Cardiac muscle cell (in vitro differentiated cells and primary cell): ENCODE results near the gene CDH23. TPM values are rescaled to one million over a fixed set of nuclear protein-coding genes. Genes with fewer than 3 reads are reported as not detected.

Source experiments
- DNase-seq, 2 donors: peaks; one replicate each; pipeline versions ENCODE4 v3.0.0 to v3.0.0-alpha.2; 2010 to 2017; ENCODE audit warnings: low read depth in 1 of 2, low spot score in 1 of 2
- H3K27ac ChIP-seq: fragments of 200-600 bp; sonication (generic); 2 replicates; pipeline ENCODE4 v1.5.1; 2016
- H3K27me3 ChIP-seq: fragments of 200-600 bp; sonication (generic); 2 replicates; pipeline ENCODE4 v1.6.0; 2016; ENCODE audit warnings: control low read depth
- H3K36me3 ChIP-seq: fragments of 200-600 bp; sonication (generic); 2 replicates; pipeline ENCODE4 v1.5.1; 2016; ENCODE audit warnings: control low read depth
- H3K4me1 ChIP-seq: fragments of 200-600 bp; sonication (generic); 2 replicates; pipeline ENCODE4 v1.8.1; 2017; ENCODE audit warnings: low read depth, mild to moderate bottlenecking, mixed run types
- H3K4me3 ChIP-seq: fragments of 200-600 bp; sonication (generic); 2 replicates; pipeline ENCODE4 v1.5.1; 2016; ENCODE audit warnings: mild to moderate bottlenecking
- H3K9me3 ChIP-seq: fragments of 200-600 bp; sonication (generic); 2 replicates; pipeline ENCODE4 v1.5.1; 2017; ENCODE audit warnings: low read depth, mild to moderate bottlenecking, control low read depth
- CTCF ChIP-seq: IDR thresholded peaks from 2 replicates; pipeline ENCODE4 v1.5.1; 2012; ENCODE audit warnings: low read depth, mild to moderate bottlenecking, low read length
- polyA plus RNA-seq: library from polyadenylated mRNA; unstranded; fragments of >200 nt; fragmentation: Nextera tagmentation; extraction: Ambion mirVana; gene quantifications from 2 replicates; pipeline ENCODE4 v1.2.1, GENCODE V29; 2016
- total RNA-seq: library from RNA; depleted of rRNA; stranded (reverse); fragments of >200 nt; gene quantifications from 2 replicates; pipeline ENCODE4 v1.2.3, GENCODE V29; 2016

The CDH23 gene
- total and polyA plus RNA-seq, 2 experiments from 2014 or later: 0.05 to 0.51 TPM

GRCh38 chr10:71454347-71454746 is 57.6 kb downstream of the CDH23 start:
- DNase-seq: no peak
- TF ChIP-seq CTCF: no peak
- H3K4me1 ChIP-seq: peaks cover 4% of the 10 kb centered on the region
- H3K27ac ChIP-seq: no peak overlapping the region
- no peak overlapping the region for H3K4me3 ChIP-seq
- no peaks in the 10 kb centered on the region for H3K27me3 ChIP-seq
- no peaks in the 10 kb centered on the region for H3K9me3 ChIP-seq
- no peaks in the 10 kb centered on the region for H3K36me3 ChIP-seq

- no peak overlapping the region for H3K27ac ChIP-seq
- no peaks in the 10 kb centered on the region for H3K27me3 ChIP-seq
- no peaks in the 10 kb centered on the region for H3K9me3 ChIP-seq
- H3K4me1 ChIP-seq: no peaks in the 10 kb centered on the region
- no peak for TF ChIP-seq CTCF
- H3K36me3 ChIP-seq: no peaks in the 10 kb centered on the region
- DNase-seq: no peak
- H3K4me3 ChIP-seq: no peak overlapping the region
Observed at GRCh38 chr10:71455035-71455434, 58.3 kb downstream of the CDH23 start.

- no peaks in the 10 kb centered on the region for H3K36me3 ChIP-seq
- no peaks in the 10 kb centered on the region for H3K27me3 ChIP-seq
- DNase-seq: no peak
- H3K27ac ChIP-seq: no peak overlapping the region
- H3K4me1 ChIP-seq: no peaks in the 10 kb centered on the region
- no peak overlapping the region for H3K4me3 ChIP-seq
- no peak for TF ChIP-seq CTCF
- H3K9me3 ChIP-seq: no peaks in the 10 kb centered on the region
Observed at GRCh38 chr10:71456631-71457030, 59.9 kb downstream of the CDH23 start.

- Histone ChIP-seq H3K9me3 (no peaks in the 10 kb centered on the region), H3K27ac (no peak overlapping the region), H3K4me1 (no peaks in the 10 kb centered on the region), H3K36me3 (no peaks in the 10 kb centered on the region), H3K4me3 (no peak overlapping the region), H3K27me3 (no peaks in the 10 kb centered on the region)
- no peak for TF ChIP-seq CTCF
- no peak for DNase-seq
Observed at GRCh38 chr10:71457908-71458307, 61.2 kb downstream of the CDH23 start.

- Histone ChIP-seq H3K4me3 (no peak overlapping the region), H3K27me3 (no peaks in the 10 kb centered on the region), H3K27ac (no peak overlapping the region), H3K36me3 (no peaks in the 10 kb centered on the region), H3K9me3 (no peaks in the 10 kb centered on the region), H3K4me1 (no peaks in the 10 kb centered on the region)
- TF ChIP-seq CTCF: no peak
- DNase-seq: no peak
Observed at GRCh38 chr10:71458387-71458786, 61.7 kb downstream of the CDH23 start.

- H3K4me1 ChIP-seq: no peaks in the 10 kb centered on the region
- no peak for DNase-seq
- no peaks in the 10 kb centered on the region for H3K9me3 ChIP-seq
- H3K4me3 ChIP-seq: no peak overlapping the region
- no peak for TF ChIP-seq CTCF
- no peaks in the 10 kb centered on the region for H3K27me3 ChIP-seq
- H3K27ac ChIP-seq: no peak overlapping the region
- no peaks in the 10 kb centered on the region for H3K36me3 ChIP-seq
Observed at GRCh38 chr10:71459513-71459912, 62.8 kb downstream of the CDH23 start.
